ENCODE measurements around the gene NUCB1.
A peak's percentile ranks its signal among the peaks of the same experiment; 100 is the strongest.
"Not testable (repeated sequence)": the region's sequence is repeated elsewhere in the genome, so short reads cannot be mapped to it uniquely, and the experiment has no call there.

NUCB1 gene

DNA sequence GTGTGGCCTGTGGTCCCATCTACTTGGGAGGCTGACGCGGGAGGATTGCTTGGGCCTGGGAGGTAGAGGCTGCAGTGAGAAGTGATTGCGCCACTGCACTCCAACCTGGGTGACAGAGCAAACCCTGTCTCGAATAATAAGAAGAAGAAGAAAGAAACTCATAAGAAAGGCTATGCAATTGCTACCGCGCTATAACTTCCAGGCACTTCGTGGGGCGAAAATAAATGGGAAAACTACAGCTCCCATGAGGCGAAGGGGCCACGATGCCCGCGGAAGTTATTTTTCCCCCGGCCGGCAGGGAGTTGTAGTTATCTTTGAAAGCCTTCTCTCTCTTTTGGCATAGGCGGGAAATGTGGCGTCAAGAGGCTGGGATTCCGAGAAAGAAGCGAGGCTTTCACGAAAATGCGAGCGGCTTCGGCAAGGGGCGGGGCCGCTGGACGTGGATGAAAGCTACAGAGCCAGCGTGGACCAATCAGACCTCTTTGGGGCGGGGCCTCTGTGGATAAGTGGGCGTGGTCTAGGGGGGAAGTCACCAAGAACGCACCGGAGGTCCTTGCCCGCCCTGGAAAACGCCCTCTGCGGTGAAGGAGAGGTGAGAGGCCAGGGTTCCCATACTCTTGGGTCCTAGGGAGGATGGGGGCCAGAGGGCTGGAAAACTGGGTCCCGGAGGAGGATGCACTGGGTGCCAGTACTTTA lies at the start of gene NUCB1:
TSS of gene NUCB1 (plus strand) at position 532 of the 696 bp plus-strand sequence. CDS start 485 bp downstream, outside the sequence.
- DNase-seq (ENCODE audit: low spot score), result peak; percentile 100

DNA sequence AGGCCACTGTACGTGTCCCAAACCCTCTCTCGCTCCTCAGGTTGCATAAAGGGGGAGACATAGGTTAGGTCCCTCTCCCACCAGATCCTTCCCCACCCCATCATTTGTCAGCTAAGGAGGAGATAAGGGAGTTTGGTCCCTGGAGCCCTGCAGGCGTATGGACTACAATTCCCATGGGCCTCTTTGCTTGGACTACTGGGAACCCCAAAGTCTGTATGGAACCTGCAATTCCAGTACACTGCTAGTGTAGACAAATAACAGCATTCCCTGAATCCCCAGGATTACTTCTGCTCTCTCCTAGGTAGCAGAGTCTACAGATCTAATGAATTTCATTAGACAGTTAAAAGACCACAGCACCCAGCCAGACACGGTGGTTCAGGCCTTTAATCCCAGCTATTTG lies 47.8 kb upstream of the NUCB1 start:
- no peak for DNase-seq (ENCODE audit: low spot score)

DNA sequence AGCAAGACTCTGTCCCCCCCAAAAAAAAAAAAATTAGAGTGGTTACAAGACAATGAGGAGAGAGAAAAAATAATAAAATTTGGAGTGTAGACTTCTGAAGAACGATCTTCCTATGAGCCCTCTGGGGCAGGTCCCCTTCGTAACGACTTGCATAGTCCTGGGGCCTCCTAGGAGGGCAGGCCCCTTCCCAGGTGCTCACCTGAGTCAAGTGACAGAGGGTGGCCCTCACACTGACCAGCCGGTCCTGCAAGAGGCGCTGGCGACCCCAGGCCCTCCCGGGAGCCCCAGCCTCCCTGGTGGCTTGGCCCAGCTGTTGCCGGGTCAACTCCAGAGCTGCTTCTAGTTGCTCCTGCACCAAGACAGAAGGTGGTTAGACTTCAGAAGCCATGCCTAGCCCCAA lies 46.6 kb upstream of the NUCB1 start:
- no peak for DNase-seq (ENCODE audit: low spot score)

DNA sequence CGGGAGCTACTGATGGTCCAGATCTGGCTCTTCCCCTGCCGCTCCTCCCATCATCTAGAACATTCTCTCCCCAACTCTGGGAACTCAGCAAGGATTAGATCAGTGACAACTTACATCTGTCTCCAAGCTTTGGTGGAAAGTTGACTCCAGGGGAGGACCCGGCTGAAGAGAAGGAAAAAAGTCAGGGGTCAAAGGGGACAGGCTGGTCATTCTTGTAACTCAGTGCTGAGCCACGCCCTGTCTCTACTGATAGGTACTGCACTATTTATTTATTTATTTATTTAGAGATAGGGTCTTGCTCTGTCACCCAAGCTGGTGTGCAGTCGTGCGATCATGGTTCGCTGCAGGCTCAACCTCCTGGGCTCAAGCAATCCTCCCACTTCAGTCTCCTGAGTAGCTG lies 46.0 kb upstream of the NUCB1 start:
- DNase-seq (ENCODE audit: low spot score), result no peak

DNA sequence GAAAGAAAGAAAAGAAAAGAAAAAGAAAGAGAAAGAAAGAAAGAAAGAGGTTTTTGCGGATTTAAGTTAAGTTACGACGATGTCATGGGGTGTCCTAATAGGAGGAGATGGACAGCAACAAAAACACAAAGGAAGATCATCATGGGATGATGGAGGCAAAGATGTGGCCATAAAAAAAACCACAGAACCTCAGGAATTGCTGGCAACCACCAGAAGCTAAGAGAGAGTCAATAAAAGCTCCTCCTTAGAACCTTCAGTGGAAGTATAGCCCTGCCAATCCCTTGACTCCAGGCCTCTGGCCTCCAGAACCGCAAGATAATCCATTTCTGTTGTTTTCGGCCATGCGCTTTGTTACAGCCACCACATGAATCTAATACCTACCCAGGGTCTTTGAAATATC lies 43.2 kb upstream of the NUCB1 start:
- DNase-seq (ENCODE audit: low spot score), result no peak

DNA sequence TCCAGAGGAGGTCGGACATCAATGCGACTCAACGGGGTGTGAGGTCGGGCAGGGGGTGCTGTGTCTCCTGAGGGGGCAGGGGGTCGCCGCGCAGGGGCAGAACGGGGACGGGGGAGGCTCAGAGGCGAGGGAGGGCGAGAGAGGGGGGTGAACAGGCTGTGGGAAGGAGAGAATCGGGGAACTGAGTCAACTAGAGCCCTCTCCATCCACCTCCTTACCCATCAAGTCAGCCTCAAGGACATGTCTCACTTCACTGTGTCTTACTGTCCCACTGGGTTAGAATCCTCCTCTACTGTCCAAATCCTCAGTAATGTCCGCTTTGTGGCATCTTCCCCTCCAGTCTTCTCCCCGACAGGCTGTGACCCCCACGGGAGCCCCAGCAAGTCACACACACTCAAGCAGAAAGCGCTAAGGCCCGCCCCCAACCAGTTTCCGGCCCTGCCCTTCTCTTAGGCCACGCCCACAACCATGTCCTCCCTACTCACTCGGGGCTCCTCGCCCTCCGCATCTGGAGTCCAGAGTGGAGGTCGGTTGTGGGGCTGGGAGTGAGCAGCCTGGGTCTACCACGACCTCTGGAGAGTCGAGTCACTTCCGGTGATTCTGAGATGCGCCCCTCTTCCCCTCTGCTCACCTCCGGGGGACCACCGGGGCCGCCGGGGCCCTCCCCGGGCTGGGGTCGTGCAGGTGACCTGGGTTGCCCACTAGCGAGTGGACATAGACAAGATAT lies 41.0 kb upstream of the NUCB1 start:
- peak; percentile 77 for DNase-seq (ENCODE audit: low spot score)

DNA sequence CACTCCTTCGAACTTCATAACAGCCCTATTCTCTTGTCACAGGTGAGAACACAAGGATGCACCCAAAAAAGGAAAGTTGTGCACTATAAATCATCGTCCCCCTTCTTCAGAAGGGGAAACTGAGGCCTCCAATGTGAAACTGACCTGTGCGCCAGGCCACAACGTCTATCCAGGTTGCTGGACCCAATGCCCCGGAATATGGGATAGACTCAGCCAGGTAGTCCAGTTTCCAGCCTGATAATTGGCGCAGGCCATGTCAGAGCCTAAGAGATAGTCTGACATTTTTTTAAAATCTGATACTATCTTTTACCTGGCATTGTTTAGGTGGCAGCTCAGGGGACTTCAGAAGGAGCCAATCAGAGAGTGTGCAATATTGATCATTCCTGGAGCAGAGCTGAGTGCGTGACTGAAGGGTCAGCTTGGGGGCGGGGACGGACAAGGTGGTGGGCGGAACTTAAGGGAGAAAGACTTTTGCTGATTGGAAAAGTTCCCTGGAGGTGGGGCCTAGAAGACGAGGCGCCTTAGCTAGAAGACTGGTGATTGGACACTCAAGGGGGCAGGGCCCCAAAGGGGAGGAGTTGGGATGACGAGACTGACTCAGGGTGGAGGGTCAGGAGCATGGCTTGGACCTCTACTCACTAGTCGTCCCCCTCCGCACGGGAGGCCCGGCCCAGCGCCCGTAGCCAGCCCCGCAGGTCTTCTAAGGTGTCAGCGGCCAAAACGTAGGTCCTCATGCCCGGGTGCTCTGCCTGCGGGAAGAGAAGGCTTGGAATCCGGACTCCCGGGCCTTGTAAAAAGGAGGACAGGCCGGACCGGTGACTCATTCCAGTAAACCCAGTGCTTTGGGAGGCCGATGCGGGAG lies 40.2 kb upstream of the NUCB1 start:
- DNase-seq (ENCODE audit: low spot score), result peak; percentile 27

DNA sequence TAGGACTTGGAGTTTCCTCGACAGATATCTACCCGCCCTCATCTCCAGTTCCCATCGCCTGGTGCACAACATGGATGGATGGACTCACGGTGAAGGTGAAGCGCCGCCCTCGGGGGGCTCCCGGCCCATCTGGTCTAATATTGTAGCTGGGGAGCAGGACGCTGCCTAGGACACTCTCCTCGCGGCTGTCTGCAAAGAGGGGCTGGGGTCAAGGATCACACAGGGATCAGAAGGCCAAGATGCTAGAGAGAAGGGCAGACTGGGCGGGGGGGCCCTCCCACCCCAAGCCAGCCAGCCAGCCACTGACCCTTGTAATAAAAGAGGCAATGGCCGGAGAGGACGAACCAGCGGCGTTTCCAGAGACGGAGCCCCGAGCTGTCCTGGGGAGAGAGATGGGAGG lies 38.8 kb upstream of the NUCB1 start:
- no peak for DNase-seq (ENCODE audit: low spot score)

DNA sequence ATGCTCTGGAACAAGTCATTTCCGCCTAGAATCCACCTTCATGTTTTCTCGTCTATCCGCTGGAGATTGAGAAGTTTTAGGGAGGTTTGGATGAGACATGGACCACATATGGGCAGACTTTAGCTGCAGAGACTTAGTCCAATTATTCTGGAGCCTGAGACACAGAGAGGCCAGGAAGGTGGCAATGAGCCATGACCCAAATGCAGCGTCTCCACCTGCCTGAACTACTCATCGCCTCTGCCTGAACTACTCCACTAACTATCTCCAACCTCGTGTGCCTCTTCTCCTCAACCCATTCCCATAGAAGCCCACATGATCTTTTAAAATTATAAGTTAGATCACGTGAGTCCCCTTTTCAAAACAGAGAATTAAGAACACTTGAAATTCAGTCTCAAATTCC lies 37.3 kb upstream of the NUCB1 start:
- DNase-seq (ENCODE audit: low spot score), result no peak

DNA sequence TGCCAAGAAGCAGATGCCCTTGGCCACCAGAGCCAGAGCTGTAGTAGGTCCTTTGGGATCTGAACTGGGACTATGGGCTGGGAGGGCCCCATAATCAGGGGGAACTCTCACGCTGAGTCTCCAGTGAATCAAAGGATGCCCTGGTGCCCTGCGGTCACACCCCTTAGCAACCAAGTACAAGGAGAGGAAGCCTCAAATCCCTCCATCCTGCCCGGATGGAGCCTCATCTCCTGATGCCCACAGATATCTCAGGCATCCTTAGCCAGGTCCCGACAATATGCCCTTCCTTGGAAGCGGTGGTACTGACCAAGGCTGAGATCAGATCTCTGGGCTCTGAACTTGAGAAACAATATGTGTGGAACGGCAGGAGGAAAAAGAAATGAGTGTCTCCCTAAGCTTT lies 33.4 kb upstream of the NUCB1 start:
- DNase-seq (ENCODE audit: low spot score), result no peak

DNA sequence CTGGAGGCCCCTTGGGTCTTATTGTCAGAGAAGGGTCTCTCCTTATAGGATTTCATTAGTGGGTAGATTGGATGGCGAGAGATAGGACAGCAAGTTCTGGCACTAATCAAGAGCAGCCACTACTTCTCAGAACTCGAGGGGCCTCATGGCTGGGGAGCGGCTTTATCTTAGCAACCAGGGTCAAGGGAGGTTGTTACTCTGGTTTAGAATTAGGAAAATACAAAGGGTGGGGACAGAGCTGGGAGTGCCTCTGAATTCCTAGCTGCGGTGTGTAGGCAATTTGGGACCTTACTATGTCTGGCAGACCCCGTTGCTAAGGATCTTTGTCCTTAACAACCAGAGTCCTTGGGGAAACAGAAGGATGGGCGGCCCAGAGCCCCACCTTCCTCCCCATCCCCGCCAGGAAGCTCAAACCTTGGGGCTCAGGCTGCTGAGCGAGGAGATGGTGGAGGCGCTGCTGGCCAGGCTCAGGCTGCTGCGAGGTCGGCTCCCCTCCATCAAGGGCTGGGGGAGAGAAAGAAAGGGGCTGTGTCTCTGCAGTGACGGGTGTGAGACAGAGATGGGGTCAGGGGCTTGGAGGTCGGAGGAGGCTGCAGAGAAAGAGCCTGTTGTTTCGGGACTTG lies 32.9 kb upstream of the NUCB1 start:
- no peak for DNase-seq (ENCODE audit: low spot score)

DNA sequence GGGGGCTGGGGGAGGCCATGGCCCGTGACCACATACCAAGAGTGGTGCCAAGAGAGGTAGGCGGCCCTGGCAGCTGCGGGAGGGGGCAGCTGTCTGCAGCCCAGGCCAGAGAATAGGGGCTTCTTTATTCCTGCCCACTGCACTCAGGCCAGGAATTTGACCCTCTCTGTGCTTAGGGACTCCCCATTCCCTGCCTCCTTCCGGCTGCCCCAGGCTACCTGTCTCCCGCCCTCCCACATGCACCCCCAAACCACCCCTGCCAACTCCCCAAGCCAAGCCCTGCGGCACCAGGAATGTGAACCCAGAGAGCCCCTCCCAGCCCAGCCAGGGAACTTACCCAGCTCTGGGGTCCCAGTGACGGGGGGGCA lies 32.4 kb upstream of the NUCB1 start:
- no peak for DNase-seq (ENCODE audit: low spot score)

DNA sequence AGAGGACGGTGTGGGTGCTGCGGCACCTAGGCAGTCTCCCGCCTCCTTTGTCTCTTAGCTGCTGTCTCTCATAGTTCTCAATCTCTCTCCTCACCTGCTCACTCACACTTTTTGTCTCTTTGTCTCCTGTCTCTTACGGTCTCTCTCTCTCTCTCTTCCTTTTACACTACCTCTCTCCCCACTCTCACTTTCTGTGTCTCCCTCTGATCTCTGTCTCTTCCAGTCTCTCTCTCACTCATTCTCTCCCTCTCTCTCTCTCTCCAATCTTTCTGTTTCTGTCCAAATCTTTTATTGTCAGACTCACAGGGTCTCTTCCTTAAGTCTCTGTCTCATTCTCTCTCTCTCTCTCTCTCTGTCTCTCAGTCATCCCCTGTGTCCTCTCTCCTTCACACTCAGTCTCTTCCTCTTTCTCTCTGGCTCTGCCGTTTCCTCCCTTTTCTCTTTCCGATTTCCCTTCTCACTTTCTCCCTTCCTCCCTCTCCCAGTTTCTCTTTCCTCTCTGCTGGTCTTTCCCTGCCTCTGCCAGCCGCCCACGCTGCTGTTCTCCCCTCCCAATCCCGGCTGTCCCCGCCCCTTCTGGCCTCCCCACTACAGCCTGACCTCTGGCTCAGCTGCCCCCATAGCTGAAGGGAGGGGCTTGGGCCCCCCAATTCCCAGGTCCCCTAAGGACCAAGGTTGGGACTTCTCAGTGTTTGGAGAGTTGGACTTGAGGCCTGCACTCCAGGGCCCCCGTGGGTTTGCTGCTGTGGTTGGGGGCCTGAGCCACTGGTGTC lies 31.8 kb upstream of the NUCB1 start, which contains the start of gene PLEKHA4:
TSS of gene PLEKHA4 (minus strand) at position 504 of the 773 bp plus-strand sequence. CDS start 997 bp downstream, outside the sequence.
- no peak for DNase-seq (ENCODE audit: low spot score)

DNA sequence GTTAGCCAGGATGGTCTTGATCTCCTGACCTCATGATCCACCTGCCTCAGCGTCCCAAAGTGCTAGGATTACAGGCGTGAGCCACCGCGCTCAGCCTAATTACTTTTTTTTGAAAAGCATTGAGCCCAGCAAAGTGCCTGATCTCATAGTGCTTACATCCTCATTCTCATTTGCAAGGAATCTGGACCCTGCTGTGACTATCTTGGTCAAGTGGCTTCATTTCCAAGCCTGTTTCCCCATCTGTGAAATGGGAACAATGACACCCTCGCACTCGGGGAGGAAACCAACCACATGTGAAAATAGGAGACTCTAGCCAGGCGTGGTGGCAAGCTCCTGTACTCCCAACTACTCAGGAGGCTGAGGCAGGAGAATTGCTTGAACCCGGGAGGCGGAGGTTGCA lies 30.1 kb upstream of the NUCB1 start:
- DNase-seq (ENCODE audit: low spot score), result no peak

DNA sequence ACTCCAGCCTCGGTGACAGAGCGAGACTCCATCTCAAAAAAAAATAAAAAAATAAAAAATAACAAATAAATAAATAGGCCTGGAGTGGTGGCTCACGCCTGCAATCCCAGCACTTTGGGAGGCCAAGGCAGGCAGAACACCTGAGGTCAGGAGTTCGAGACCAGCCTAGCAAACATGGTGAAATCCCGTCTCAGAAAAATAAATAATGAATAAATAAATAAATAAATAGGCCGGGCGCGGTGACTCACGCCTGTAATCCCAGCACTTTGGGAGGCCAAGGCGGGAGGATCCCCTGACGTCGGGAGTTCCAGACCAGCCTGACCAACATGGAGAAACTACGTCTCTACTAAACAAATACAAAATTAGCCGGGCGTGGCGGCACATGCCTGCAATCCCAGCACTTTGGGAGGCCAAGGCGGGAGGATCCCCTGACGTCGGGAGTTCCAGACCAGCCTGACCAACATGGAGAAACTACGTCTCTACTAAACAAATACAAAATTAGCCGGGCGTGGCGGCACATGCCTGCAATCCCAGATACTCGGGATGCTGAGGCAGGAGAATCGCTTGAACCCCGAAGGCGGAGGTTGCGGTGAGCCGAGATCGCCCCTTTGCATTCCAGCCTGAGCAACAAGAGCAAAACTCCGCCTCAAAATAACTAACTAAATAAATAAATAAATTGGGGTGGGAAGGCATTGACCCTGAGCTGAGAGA lies 28.5 kb upstream of the NUCB1 start:
- DNase-seq (ENCODE audit: low spot score), result not testable (repeated sequence)

DNA sequence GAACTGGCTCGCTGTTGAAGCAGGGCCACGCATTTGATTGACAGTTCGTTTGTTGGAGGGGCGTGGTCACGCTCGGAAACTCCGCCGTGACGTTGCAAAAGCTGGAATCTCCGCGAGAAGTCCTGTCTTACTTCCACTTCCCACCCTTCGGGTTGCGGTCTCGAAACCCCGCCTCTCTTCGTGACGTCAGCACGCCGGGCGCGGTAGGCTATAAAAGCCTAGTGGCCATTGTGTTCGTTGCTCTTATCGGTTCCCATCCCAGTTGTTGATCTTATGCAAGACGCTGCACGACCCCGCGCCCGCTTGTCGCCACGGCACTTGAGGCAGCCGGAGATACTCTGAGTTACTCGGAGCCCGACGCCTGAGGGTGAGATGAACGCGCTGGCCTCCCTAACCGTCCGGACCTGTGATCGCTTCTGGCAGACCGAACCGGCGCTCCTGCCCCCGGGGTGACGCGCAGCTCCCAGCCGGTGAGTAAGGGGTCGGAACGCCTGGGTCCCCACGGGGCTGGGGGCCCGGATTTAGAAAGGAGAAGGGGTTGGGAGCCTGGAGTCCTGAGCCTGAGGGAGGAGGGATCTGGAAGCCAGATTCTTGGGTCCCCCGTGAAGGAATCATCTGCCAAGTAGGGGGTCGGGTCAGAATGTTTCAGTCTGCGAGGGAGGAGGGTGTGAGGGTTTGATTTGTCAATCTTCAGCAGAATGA lies 27.8 kb upstream of the NUCB1 start, which contains the start of gene PPP1R15A:
TSS of gene PPP1R15A (plus strand) at position 240 of the 702 bp plus-strand sequence. CDS start 813 bp downstream, outside the sequence.
- DNase-seq (ENCODE audit: low spot score), result peak; percentile 99

DNA sequence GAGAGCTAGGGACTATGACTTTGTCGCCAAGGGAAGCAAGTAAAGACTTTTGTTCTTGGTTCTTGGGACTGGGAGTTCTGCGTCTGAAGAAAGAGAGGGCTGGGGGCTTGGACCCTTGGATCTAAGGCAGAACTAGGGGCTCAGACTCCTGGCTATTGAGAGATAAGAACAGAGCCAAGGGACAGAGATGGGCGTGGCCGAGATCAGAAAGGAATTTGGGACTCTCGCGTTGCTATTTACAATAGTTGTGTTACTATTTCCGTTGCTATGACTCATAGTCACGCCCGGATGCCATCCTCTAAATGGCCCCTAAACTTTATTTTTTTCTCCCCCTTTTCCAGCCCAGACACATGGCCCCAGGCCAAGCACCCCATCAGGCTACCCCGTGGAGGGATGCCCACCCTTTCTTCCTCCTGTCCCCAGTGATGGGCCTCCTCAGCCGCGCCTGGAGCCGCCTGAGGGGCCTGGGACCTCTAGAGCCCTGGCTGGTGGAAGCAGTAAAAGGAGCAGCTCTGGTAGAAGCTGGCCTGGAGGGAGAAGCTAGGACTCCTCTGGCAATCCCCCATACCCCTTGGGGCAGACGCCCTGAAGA lies 27.1 kb upstream of the NUCB1 start:
- peak; percentile 85 for DNase-seq (ENCODE audit: low spot score)

DNA sequence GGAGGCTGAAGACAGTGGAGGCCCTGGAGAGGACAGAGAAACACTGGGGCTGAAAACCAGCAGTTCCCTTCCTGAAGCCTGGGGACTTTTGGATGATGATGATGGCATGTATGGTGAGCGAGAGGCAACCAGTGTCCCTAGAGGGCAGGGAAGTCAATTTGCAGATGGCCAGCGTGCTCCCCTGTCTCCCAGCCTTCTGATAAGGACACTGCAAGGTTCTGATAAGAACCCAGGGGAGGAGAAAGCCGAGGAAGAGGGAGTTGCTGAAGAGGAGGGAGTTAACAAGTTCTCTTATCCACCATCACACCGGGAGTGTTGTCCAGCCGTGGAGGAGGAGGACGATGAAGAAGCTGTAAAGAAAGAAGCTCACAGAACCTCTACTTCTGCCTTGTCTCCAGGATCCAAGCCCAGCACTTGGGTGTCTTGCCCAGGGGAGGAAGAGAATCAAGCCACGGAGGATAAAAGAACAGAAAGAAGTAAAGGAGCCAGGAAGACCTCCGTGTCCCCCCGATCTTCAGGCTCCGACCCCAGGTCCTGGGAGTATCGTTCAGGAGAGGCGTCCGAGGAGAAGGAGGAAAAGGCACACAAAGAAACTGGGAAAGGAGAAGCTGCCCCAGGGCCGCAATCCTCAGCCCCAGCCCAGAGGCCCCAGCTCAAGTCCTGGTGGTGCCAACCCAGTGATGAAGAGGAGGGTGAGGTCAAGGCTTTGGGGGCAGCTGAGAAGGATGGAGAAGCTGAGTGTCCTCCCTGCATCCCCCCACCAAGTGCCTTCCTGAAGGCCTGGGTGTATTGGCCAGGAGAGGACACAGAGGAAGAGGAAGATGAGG lies 26.4 kb upstream of the NUCB1 start:
- DNase-seq (ENCODE audit: low spot score), result no peak
